ENCODE results near the gene HSD17B11. TPM values are rescaled to one million over a fixed set of nuclear protein-coding genes. Genes with fewer than 3 reads are reported as not detected.

Gene HSD17B11
- total RNA-seq, 4 donors from 2014 or later = 62.0 to 142 (median 105) TPM

GRCh38 chr4:87377816-87378215, 13.2 kb downstream of the HSD17B11 start:
- Histone ChIP-seq H3K4me3 (no peak overlapping the region), H3K9me3 (no peaks in the 10 kb centered on the region), H3K4me1 (peaks cover 0 to 5% of the 10 kb centered on the region in 2 donors), H3K36me3 (no peaks in the 10 kb centered on the region), H3K27me3 (no peaks in the 10 kb centered on the region), H3K27ac (peak overlapping the region in 1 of 2 donors; percentile 37)
- DNase-seq = no peak
- TF ChIP-seq POLR2A (IDR thresholded peaks at IDR 0.05) = no peak
- no peak for TF ChIP-seq CTCF (IDR thresholded peaks at IDR 0.05)
- intact Hi-C loops (cut with DNase I; ENCODE audit: low total_unique reads) = no loop called here

DNA sequence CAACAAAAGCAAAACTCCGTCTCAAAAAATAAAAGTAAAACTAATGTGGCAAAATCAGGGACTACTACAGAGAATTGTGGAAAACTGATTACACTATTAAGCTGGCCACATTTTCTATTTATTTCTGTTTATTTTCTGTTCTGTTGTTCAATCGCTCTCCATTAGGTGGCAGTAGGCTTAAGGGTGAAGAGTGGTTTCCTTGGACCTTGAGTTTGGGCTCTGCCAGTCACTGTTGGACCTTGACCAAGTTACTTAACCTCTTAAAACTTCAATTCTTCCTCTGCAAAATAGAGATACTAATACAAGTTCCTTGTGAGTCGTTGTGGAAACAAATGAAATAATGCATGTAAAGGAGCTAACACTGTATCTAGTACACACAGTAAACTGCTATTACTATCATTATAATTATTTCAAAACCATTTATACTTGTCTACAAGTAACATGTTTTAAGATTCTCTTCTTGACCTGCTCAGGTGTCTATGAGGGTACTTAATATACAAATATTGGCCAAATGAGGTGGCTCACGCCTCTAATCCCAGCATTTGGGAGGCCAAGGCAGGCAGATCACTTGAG, 15.2 kb downstream of the HSD17B11 start:
- peak overlapping the region; percentile 60 to 68 for H3K27ac ChIP-seq

DNA sequence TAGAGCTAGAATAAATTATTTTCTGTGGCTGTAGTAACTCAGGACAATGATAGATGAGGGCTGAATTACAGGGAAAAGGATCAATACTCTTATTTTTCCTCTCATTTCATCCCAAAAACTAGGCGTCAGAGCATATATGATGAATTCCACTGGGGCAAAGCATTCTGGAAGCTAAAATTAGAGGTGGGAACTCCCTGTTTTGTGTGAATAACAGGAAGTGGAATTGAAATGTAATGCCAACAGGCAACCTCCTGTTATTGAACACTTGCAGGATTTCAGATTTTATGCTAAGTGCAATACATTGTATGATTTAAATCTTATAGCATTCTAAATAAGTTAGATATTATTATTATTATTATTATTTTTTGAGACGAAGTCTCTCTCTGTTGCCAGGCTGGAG, 20.9 kb downstream of the HSD17B11 start:
- Histone ChIP-seq H3K36me3 (no peaks in the 10 kb centered on the region), H3K4me1 (peaks cover 0 to 4% of the 10 kb centered on the region in 2 donors), H3K9me3 (no peaks in the 10 kb centered on the region), H3K4me3 (no peak overlapping the region), H3K27me3 (no peaks in the 10 kb centered on the region), H3K27ac (no peak overlapping the region)
- DNase-seq = no peak
- TF ChIP-seq POLR2A (IDR thresholded peaks at IDR 0.05) (no peak), CTCF (IDR thresholded peaks at IDR 0.05) (no peak)
- intact Hi-C loops (cut with DNase I; ENCODE audit: low total_unique reads) = no loop called here

More for the DNA sequence above, 15.2 kb downstream of the HSD17B11 start:
- Histone ChIP-seq H3K4me3 (no peak overlapping the region), H3K4me1 (peaks cover 0 to 5% of the 10 kb centered on the region in 2 donors), H3K36me3 (no peaks in the 10 kb centered on the region), H3K27me3 (no peaks in the 10 kb centered on the region), H3K9me3 (no peaks in the 10 kb centered on the region)
- TF ChIP-seq CTCF (IDR thresholded peaks at IDR 0.05) = peak; percentile 56 to 72 (median 61)
- TF ChIP-seq POLR2A (IDR thresholded peaks at IDR 0.05) = no peak
- intact Hi-C loops (cut with DNase I; ENCODE audit: low total_unique reads) = no loop called here
- peak in 1 of 2 donors; percentile 55 for DNase-seq

DNA sequence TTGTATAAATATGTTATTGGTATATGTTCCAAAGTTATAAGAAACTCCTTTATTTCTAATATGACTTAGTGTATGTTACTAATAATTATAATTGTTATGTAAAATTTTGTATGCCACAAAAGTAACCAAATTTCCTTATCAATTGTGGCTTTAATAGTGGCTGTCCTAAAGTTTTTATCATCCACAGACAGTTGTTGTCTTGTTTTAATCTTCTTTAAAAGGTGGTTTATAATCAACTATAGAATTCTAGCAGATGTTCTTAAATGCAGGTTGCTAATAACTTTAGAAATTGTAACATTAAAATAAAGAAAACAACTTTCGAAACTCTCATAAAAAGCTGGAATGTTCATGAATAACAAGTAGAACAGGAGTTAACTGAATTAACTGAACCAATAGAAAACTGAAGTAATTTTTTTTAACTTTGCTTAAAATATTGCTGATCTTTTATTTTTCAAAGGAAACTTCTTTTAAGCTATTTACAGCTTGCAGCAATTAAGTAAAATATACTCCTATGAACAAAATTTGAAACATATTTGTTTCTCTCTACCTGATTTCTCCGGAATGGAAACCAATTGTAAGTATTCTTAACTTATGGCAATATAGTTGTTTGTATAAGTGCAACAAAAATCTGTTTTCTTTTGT, 24.3 kb downstream of the HSD17B11 start:
- Histone ChIP-seq H3K4me3 (no peak overlapping the region), H3K9me3 (no peaks in the 10 kb centered on the region), H3K4me1 (peaks cover 0 to 4% of the 10 kb centered on the region in 2 donors), H3K27me3 (no peaks in the 10 kb centered on the region), H3K36me3 (no peaks in the 10 kb centered on the region), H3K27ac (no peak overlapping the region)
- no peak for DNase-seq
- TF ChIP-seq POLR2A (IDR thresholded peaks at IDR 0.05) (no peak), CTCF (IDR thresholded peaks at IDR 0.05) (no peak)
- intact Hi-C loops (cut with DNase I; ENCODE audit: low total_unique reads) = no loop called here

DNA sequence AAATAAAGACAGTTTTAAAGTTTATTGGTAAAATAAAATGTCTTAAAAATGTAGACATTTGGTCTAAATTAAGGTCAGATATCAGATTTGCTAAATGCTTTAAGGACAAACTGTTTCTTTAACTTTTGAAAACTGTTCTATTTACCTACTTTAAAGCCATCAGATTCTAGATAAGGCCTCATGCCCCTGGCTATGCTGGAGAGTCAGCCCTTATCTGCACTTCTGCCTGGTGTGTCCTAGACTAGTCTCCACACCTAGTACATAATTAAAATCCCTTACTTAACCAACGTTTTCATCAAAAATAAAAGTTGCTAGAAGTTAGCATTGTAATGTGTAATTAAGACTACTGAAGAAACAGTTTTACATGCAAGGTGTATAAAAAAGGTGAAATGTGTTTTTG, 25.6 kb downstream of the HSD17B11 start:
- no peaks in the 10 kb centered on the region for H3K36me3 ChIP-seq
- no peaks in the 10 kb centered on the region for H3K9me3 ChIP-seq
- no peak overlapping the region for H3K4me3 ChIP-seq

More for the DNA sequence above, 25.6 kb downstream of the HSD17B11 start:
- H3K27me3 ChIP-seq = no peaks in the 10 kb centered on the region
- H3K27ac ChIP-seq = no peak overlapping the region
- H3K4me1 ChIP-seq = peaks cover 0 to 4% of the 10 kb centered on the region in 2 donors
- DNase-seq = no peak
- no peak for TF ChIP-seq CTCF (IDR thresholded peaks at IDR 0.05)
- TF ChIP-seq POLR2A (IDR thresholded peaks at IDR 0.05) = no peak
- intact Hi-C loops (cut with DNase I; ENCODE audit: low total_unique reads) = no loop called here
